Fibroblast of villous mesenchyme (primary cell): ENCODE measurements around the gene ROCK2. TPM values are rescaled to one million over a fixed set of nuclear protein-coding genes. Genes with fewer than 3 reads are reported as not detected.

Source experiments
- DNase-seq: peaks from one replicate; pipeline ENCODE4 v3.0.0-alpha.2; 2010; ENCODE audit warnings: low read depth
- H3K4me3 ChIP-seq: 2 replicates; pipeline ENCODE4 v1.5.1; 2011; ENCODE audit warnings: low read depth, mild to moderate bottlenecking, low read length
- total RNA-seq: library from RNA; depleted of rRNA; stranded (reverse); fragments of >200 nt; gene quantifications from 2 replicates; pipeline ENCODE4 v1.2.3, GENCODE V29; 2012
- TF ChIP-seq, protein P1 (sequence below): IDR thresholded peaks from 2 replicates; pipeline ENCODE4 v1.5.1; 2012; ENCODE audit warnings: low read depth, mild to moderate bottlenecking, low read length; ENCODE audit not compliant: insufficient read depth

The ROCK2 gene
- total RNA-seq, 1 donor = 54.0 TPM

DNA sequence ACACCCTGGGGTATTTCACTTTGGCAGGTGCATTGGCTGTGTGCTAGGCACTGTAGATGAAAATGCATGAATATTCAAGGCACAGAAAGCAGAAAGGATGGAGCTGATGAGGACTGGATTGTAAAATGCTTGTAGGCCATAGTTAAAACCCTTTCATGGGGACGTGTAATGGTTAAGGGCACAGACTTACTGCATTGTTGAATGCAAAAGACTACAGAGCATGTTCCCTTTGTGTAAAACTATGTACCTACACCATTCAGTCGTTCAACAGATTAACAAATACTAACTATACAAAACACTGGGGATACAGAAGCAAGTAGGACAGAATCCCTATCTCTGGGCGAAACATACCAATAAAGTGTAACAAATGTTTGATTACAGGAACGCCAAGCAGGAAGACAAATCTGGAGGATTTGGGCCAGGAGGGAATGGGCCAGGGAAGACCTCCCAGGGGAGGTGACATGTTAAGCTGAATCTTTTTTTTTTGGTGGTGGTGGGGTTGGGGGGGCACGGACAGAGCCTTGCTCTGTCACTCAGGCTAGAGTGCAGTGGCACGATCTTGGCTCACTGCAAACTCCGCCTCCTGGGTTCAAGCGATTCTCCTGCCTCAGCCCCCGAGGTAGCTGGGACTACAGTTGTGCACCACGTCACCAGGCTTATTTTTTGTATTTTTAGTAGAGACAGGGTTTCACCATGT lies 19.6 kb upstream of the ROCK2 start:
- TF ChIP-seq, protein P1, sequence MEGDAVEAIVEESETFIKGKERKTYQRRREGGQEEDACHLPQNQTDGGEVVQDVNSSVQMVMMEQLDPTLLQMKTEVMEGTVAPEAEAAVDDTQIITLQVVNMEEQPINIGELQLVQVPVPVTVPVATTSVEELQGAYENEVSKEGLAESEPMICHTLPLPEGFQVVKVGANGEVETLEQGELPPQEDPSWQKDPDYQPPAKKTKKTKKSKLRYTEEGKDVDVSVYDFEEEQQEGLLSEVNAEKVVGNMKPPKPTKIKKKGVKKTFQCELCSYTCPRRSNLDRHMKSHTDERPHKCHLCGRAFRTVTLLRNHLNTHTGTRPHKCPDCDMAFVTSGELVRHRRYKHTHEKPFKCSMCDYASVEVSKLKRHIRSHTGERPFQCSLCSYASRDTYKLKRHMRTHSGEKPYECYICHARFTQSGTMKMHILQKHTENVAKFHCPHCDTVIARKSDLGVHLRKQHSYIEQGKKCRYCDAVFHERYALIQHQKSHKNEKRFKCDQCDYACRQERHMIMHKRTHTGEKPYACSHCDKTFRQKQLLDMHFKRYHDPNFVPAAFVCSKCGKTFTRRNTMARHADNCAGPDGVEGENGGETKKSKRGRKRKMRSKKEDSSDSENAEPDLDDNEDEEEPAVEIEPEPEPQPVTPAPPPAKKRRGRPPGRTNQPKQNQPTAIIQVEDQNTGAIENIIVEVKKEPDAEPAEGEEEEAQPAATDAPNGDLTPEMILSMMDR = no peak
- no peak for DNase-seq

GRCh38 chr2:11359865-11360264 lies 15.4 kb upstream of the ROCK2 start:
- TF ChIP-seq, protein P1 = no peak
- no peak overlapping the region for H3K4me3 ChIP-seq
- no peak for DNase-seq

More for the DNA sequence above, 19.6 kb upstream of the ROCK2 start:
- no peak overlapping the region for H3K4me3 ChIP-seq

- no peak for DNase-seq
- no peak overlapping the region for H3K4me3 ChIP-seq
- TF ChIP-seq, protein P1 = no peak
Measured at GRCh38 chr2:11357428-11357972, 13.1 kb upstream of the ROCK2 start.

- H3K4me3 ChIP-seq = no peak overlapping the region
- TF ChIP-seq, protein P1 = no peak
- DNase-seq = no peak
Measured at GRCh38 chr2:11356764-11357163, 12.3 kb upstream of the ROCK2 start.

GRCh38 chr2:11355194-11356053 lies 11.0 kb upstream of the ROCK2 start:
- TF ChIP-seq, protein P1 = no peak
- no peak overlapping the region for H3K4me3 ChIP-seq
- no peak for DNase-seq

GRCh38 chr2:11354363-11355154 lies 10.1 kb upstream of the ROCK2 start:
- no peak for DNase-seq
- TF ChIP-seq, protein P1 = no peak
- no peak overlapping the region for H3K4me3 ChIP-seq
